DMS79 (cell line): ENCODE data around the gene P4HTM.

Experiments used
- DNase-seq: peaks from one replicate; lab custom pipeline; 2025; lab: John Stamatoyannopoulos, UW

Gene P4HTM

GRCh38 chr3:48983096-48983495 lies 6.9 kb upstream of the P4HTM start:
- no peak for DNase-seq

- no peak for DNase-seq
Measured at GRCh38 chr3:48984663-48985062, 5.4 kb upstream of the P4HTM start.

- DNase-seq: no peak
Measured at GRCh38 chr3:48985831-48986376, 4.1 kb upstream of the P4HTM start.

- no peak for DNase-seq
Measured at GRCh38 chr3:48989126-48989795, 780 bp upstream of the P4HTM start.

- peak; percentile 4 for DNase-seq
Measured at GRCh38 chr3:48990636-48991469, 812 bp downstream of the P4HTM start.

GRCh38 chr3:48991851-48992545 lies 2.0 kb downstream of the P4HTM start:
- DNase-seq: no peak

- no peak for DNase-seq
Measured at GRCh38 chr3:48993834-48994233, 3.8 kb downstream of the P4HTM start.

GRCh38 chr3:48996640-48997039 lies 6.6 kb downstream of the P4HTM start:
- DNase-seq: no peak

GRCh38 chr3:48997102-48997635 lies 7.1 kb downstream of the P4HTM start:
- no peak for DNase-seq

GRCh38 chr3:48997714-48998637 lies 7.9 kb downstream of the P4HTM start:
- peak; percentile 24 for DNase-seq

- no peak for DNase-seq
Measured at GRCh38 chr3:48999085-48999858, 9.2 kb downstream of the P4HTM start.

- DNase-seq: no peak
Measured at GRCh38 chr3:49001155-49001554, 11.1 kb downstream of the P4HTM start.

- no peak for DNase-seq
Measured at GRCh38 chr3:49004352-49005302, 14.6 kb downstream of the P4HTM start.

GRCh38 chr3:49005303-49005680 lies 15.3 kb downstream of the P4HTM start:
- peak; percentile 74 for DNase-seq

- no peak for DNase-seq
Measured at GRCh38 chr3:49005998-49006397, 16.0 kb downstream of the P4HTM start.

GRCh38 chr3:49006408-49007067 lies 16.5 kb downstream of the P4HTM start:
- DNase-seq: no peak

GRCh38 chr3:49007068-49007770 lies 17.2 kb downstream of the P4HTM start, which contains the start of gene WDR6:
Gene WDR6 (plus strand): TSS chr3:49007391. CDS start chr3:49007432, 41 bp downstream.
- peak; percentile 85 for DNase-seq
